H7 (cell line): ENCODE measurements around the gene SHE. TPM values are rescaled to one million over a fixed set of nuclear protein-coding genes. Genes with fewer than 3 reads are reported as not detected.
A peak's percentile ranks its signal among the peaks of the same experiment; 100 is the strongest.

ENCODE experiments used
- DNase-seq: peaks from one replicate; pipeline ENCODE4 v3.0.0; 2012
- H3K27me3 ChIP-seq: 2 replicates; pipeline ENCODE4 v1.6.0; 2011; ENCODE audit warnings: mild to moderate bottlenecking, low read length; ENCODE audit not compliant: control insufficient read depth, insufficient read depth
- H3K36me3 ChIP-seq: replicated peaks from 2 replicates; pipeline ENCODE4 v1.5.1; 2011; ENCODE audit warnings: low read length; ENCODE audit not compliant: control insufficient read depth, insufficient read depth
- H3K4me3 ChIP-seq: 2 replicates; pipeline ENCODE4 v1.5.1; 2011; ENCODE audit warnings: low read depth, mild to moderate bottlenecking, control low read depth, low read length, moderate library complexity; ENCODE audit not compliant: insufficient read depth
- total RNA-seq: library from RNA; depleted of rRNA; stranded (reverse); fragments of >200 nt; shearing (Covaris generic); gene quantifications from 2 replicates; pipeline ENCODE4 v1.2.3, GENCODE V29; 2014

The SHE gene
- total RNA-seq, 1 experiment from 2014 or later: 0.73 TPM

DNA sequence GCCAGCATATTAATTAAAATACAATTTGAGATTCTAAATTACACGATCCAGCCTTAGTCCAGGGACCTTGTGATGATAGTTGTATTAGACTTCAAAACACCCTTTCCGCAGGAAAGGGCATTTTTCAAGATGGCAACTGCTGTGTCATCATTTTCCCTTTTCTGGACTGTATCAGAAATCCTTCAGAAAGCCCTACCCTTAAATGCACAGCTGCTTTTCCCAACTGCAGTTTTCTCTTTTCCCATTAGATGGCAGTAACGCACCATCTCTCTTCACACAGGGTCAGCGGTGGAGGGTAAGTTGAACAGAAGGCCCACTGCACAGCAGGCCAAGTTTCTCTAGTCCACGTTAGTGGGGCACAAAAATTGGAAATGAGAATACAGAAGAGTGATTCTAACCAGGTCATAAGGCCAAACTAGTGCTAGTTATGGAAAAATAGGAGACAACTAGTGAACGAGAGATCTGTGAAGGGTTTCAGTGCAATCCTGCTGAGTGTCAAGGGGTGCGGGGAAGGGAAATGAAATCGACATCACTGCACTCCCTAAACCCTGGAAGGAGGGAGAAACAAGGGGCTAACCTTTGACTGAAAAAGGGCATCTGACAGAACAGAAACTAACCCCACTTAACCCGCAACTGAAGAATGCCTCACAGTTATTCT is 22.3 kb downstream of the SHE start:
- H3K36me3 ChIP-seq: no peaks in the 10 kb centered on the region

DNA sequence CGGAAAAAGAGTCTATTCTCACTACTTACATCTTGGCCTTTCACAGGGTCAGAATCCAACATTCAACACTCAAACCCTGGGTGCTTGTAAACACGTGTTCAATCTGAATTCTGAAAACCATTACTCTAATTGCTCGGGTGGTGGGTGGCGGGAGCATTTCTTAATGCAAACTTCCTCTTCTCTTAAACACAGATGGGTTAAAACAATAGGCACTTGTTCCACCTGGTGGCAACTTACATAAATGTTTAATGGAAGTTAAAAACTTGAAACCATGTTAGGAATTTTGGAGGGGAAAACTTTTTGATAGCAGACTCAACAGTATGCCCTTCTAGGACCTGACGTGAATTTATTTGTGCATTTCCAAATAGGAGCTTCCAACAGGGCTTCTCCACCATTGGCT is 23.6 kb downstream of the SHE start:
- no peaks in the 10 kb centered on the region for H3K27me3 ChIP-seq
- no peak for DNase-seq
- no peak overlapping the region for H3K4me3 ChIP-seq
- no peaks in the 10 kb centered on the region for H3K36me3 ChIP-seq

More for the DNA sequence above, 22.3 kb downstream of the SHE start:
- DNase-seq: peak; percentile 82
- H3K4me3 ChIP-seq: no peak overlapping the region
- no peaks in the 10 kb centered on the region for H3K27me3 ChIP-seq

DNA sequence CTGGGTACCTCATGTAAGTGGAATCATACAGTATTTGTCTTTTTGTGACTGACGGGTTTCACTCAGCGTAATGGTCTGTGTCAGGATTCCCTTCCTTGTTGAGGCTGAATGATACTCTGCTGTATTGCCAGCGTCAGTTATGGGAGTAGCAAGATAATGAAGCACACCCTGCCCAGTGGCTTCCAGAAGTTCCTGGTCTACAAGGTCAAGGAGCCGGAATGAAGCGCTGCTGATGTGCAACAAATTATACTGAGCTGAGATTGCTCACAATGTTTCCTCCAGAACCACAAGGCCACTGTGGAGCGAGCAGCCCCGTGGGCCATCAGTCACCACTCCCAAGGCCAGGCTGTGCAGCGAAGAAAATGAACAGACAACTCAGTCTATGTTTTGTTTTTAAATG is 24.2 kb downstream of the SHE start:
- DNase-seq: no peak
- Histone ChIP-seq H3K4me3 (no peak overlapping the region), H3K27me3 (no peaks in the 10 kb centered on the region), H3K36me3 (no peaks in the 10 kb centered on the region)

DNA sequence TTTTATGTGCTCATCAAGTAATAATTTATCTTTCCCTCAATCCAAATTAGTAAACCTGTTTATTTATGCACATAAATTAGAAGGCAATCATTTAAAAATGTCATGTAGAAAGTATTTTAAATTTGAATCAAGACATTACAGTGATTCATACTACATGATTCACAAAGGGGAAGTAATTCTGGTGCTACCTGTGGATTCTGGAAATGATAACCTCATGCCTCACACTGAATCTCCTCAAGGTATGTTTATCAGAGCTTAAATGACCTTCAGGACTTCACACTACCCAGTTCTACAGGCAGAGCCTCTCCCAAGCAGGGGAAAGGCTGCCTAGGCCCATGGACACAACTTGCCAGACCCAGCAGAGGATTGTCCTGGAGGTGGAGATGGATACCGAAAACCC is 25.4 kb downstream of the SHE start:
- Histone ChIP-seq H3K27me3 (no peaks in the 10 kb centered on the region), H3K36me3 (no peaks in the 10 kb centered on the region), H3K4me3 (no peak overlapping the region)
- no peak for DNase-seq

DNA sequence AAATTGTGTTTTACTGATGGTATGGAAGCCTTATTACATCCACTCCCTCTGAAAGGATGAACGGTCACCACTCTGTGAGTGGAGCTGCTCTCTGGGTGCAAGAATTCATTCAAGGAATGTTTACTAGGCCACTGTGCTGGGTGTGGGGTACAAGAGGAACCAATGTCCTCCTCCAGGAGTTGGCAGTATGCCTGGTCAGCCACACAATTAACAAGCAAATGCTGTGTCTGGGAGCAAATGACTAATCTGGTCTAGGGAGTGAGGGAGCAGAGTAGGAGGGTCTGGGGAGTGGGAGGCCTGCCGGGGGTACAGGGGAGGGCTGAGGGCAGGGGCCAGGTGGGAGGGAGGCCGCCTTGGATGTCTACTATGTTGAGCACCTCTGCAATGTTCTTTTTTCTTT is 27.4 kb downstream of the SHE start:
- no peaks in the 10 kb centered on the region for H3K36me3 ChIP-seq

DNA sequence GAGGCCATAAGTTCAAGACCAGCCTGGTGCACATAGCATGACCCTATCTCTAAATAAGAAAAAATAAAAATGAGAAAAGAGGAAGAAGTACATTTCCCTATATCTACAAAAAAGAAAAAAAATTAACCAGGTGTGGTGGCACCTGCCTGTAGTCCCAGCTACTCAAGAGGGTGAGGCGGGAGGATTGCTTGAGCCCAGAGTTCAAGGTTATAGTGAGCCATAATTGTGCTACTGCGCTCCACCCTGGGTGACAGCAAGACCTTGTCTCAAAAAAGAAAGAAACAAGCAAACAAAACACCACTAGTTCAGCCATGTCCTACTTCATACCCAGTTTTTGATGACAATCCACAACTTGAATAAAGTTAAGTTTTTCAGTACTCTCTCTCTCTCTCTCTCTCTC is 30.9 kb downstream of the SHE start:
- no peak for DNase-seq
- Histone ChIP-seq H3K36me3 (no peaks in the 10 kb centered on the region), H3K4me3 (no peak overlapping the region), H3K27me3 (no peaks in the 10 kb centered on the region)

More for the DNA sequence above, 27.4 kb downstream of the SHE start:
- Histone ChIP-seq H3K4me3 (no peak overlapping the region), H3K27me3 (no peaks in the 10 kb centered on the region)
- DNase-seq: no peak

DNA sequence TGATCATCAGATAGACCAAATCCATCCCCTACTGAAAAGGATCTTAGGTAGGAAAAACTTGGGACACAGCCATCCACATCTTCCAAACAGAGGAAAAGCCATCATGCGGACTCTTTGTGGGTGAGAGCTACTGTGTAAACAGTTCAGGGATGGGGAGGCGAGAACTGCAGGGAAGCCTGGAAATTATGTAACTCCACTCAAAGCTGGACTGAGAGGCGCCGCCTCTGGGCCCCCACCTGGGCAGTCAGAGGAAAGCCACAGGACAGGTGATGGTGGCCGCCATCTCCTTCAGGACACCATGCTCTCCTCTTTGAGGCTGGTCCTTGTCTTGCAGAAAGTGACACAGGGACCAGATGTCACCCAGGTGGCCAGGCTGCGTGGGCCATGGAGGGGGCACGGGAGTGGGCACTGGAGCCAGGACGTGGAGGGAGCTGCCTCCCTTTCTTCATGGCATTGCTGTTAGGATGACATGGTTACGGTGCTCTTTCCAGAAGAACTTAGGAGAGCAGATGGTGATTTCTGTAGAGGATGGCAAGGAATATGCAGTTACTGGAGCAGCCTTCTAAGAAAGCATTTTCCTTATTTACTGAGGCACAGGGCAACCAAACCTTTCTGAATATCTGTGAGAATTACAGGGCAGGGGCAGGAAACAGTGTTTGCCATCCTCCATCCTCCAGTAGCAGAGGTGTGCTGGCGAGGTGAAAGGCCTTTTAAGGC is 32.2 kb downstream of the SHE start:
- H3K36me3 ChIP-seq: no peaks in the 10 kb centered on the region
- H3K27me3 ChIP-seq: no peaks in the 10 kb centered on the region
- no peak overlapping the region for H3K4me3 ChIP-seq
- DNase-seq: no peak

DNA sequence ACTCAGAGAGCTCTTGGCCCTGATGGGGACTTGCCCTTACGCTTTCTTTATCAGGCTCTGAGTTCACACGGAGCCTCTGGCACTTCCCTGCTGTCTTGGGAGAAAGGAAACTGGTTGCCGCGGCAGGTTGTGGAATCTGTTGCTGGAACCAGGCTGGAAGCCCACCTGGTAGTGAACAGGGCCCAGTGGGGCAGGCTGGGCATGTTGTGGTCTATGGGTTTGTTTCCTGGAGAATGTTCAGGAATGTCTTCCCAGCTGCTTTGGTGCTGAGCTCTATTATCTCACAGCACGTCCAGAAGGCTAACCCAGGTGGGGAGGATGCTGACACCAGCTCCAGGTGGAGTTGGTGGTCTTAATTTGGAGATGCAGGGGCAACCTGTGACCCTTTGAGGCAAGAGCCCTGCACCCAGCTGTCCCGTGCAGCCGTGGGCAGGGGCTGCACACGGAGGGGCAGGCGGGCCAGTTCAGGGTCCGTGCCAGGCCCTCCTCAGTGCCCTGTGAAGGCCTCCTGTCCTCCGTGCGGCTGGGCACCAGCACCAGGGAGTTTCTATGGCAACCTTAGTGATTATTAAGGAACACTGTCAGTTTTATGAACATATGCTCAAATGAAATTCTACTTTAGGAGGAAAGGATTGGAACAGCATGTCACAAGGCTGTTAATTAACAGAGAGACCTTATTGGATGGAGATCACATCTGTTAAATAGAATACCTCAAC is 33.5 kb downstream of the SHE start:
- Histone ChIP-seq H3K36me3 (no peaks in the 10 kb centered on the region), H3K27me3 (no peaks in the 10 kb centered on the region)
- no peak for DNase-seq

DNA sequence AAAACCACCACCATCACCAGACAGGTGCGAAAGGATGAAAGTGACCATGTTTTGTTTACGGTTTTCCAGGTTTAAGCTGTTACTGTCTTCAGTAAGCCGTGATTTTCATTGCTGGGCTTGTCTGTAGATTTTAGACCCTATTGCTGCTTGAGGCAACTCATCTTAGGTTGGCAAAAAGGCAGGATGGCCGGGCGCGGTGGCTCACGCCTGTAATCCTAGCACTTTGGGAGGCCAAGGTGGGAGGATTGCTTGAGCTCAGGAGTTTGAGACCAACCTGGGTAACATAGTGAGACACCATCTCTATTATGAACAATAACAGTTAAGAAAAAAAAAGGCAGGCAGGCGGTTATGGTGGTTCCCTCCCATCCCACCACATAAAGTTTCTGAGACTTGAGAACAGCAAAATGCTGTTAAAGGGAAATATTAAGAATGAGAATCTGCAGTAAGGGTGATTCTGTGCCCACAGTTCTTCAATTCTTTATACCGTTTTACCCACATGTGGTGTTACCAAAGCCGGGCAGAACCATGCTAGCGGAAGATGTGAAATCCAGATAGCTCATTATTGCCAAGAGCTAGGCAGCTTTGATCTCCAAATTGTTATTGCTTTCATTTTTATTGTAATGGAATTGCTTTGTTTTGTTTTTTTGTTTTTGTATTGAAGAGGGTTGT is 34.6 kb downstream of the SHE start:
- no peak for DNase-seq
- no peaks in the 10 kb centered on the region for H3K36me3 ChIP-seq
- no peak overlapping the region for H3K4me3 ChIP-seq
- H3K27me3 ChIP-seq: no peaks in the 10 kb centered on the region

More for the DNA sequence above, 33.5 kb downstream of the SHE start:
- H3K4me3 ChIP-seq: no peak overlapping the region

DNA sequence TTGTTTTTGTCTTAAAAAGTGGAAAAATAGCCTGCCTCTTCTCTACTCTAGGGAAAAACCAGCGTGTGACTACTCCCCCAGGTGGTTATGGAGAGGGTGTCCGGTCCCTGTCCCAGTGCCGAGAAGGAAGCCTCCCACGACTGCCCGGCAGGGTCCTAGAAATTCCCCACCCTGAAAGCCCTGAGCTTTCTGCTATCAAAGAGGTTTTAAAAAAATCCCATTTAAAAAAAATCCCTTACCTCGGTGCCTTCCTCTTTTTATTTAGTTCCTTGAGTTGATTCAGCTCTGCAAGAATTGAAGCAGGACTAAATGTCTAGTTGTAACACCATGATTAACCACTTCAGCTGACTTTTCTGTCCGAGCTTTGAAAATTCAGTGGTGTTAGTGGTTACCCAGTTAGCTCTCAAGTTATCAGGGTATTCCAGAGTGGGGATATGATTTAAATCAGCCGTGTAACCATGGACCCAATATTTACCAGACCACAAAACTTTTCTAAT is 35.2 kb downstream of the SHE start:
- no peak overlapping the region for H3K4me3 ChIP-seq

DNA sequence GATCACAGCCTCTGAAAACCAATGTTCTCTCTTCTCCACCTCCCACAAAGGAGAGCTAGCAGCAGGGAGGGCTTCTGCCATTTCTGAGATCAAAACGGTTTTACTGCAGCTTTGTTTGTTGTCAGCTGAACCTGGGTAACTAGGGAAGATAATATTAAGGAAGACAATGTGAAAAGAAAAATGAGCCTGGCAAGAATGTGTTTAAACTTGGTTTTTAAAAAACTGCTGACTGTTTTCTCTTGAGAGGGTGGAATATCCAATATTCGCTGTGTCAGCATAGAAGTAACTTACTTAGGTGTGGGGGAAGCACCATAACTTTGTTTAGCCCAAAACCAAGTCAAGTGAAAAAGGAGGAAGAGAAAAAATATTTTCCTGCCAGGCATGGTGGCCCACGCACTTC is 36.0 kb downstream of the SHE start:
- Histone ChIP-seq H3K4me3 (no peak overlapping the region), H3K36me3 (no peaks in the 10 kb centered on the region), H3K27me3 (no peaks in the 10 kb centered on the region)
- DNase-seq: no peak

More for the DNA sequence above, 35.2 kb downstream of the SHE start:
- Histone ChIP-seq H3K27me3 (no peaks in the 10 kb centered on the region), H3K36me3 (no peaks in the 10 kb centered on the region)
- DNase-seq: peak; percentile 70

DNA sequence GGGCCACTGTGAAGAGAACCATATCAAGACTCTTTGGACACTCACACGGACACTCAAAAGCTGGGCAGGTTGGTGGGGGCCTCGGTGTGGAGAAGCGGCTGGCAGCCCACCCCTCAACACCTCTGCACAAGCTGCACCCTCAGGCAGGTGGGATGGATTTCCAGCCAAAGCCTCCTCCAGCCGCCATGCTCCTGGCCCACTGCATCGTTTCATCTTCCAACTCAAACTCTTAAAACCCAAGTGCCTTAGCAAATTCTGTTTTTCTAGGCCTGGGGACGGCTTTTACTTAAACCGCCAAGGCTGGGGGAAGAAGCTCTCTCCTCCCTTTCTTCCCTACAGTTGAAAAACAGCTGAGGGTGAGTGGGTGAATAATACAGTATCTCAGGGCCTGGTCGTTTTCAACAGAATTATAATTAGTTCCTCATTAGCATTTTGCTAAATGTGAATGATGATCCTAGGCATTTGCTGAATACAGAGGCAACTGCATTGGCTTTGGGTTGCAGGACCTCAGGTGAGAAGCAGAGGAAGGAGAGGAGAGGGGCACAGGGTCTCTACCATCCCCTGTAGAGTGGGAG is 36.5 kb downstream of the SHE start:
- DNase-seq: no peak
- Histone ChIP-seq H3K36me3 (no peaks in the 10 kb centered on the region), H3K27me3 (no peaks in the 10 kb centered on the region)

DNA sequence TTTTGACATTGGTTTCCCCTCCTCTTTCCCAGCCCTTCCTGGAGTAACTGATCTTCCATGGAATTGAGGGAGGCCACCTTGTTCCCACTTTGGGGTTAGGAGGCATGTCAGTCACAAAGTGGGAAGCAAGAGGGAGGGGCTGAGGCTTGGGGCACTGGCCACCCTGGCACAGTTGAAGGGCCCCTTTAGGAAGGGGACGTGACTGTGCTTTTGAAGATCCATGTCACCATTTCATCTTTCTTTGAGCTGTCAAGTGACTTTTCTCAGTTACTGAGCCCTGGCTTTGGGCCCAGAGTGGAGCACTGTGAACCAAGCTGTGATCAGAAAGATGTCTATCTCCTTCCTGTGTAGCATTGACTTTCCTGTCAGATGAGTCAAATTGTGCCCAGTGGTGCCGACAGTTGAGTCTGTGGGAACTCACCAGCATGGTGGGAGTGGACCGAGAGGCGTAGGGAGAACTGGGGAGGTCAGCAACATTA is 38.7 kb downstream of the SHE start:
- H3K4me3 ChIP-seq: no peak overlapping the region
- H3K27me3 ChIP-seq: no peaks in the 10 kb centered on the region
- H3K36me3 ChIP-seq: no peaks in the 10 kb centered on the region
- no peak for DNase-seq

More for the DNA sequence above, 36.5 kb downstream of the SHE start:
- H3K4me3 ChIP-seq: no peak overlapping the region

DNA sequence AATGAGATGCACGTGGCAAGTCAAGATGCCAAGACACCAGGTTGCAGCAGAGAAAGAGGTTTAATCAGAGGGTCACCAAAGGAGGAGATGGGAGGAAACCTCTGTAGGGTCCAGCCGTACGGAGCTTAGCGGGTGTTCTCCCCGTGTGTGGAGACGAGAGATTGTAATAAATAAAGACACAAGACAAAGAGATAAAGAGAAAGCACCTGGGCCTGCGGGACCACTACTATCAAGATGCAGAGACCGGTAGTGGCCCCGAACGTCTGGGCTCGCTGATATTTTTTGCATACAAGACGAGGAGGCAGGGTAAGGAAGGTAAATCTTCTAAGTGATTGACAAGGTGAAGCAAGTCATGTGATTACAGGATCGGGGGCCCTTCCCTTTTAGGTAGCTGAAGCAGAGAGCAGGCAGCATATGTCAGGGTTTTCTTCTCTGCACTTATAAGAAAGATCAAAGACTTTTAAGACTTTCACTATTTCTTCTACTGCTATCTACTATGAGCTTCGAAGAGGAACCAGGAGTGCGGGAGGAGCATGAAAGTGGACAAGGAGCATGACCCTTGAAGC is 41.4 kb downstream of the SHE start:
- Histone ChIP-seq H3K4me3 (no peak overlapping the region), H3K36me3 (no peaks in the 10 kb centered on the region), H3K27me3 (no peaks in the 10 kb centered on the region)
- DNase-seq: no peak
